ENCODE data around the gene TLCD5.

The TLCD5 gene

DNA sequence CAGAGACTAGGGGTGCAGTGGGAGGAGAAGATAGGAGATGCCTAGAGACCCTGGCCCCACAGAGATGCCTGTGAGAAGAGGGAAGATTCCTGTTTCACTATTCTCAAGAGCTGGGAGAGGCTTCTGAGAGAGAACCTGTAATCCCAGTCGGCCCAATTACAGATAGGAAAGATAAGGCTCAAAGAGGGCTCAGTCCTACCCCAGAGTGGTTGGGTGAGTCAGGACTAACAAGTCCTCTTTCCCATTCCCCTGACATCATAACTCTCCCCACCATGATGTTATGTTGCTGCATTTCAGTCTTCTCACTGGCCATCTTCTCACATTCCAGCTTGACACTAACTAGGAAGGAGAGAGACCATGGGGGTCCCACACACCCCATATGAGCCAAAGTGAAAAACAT is 29.0 kb downstream of the TLCD5 start:
- TF ChIP-seq, protein P1, sequence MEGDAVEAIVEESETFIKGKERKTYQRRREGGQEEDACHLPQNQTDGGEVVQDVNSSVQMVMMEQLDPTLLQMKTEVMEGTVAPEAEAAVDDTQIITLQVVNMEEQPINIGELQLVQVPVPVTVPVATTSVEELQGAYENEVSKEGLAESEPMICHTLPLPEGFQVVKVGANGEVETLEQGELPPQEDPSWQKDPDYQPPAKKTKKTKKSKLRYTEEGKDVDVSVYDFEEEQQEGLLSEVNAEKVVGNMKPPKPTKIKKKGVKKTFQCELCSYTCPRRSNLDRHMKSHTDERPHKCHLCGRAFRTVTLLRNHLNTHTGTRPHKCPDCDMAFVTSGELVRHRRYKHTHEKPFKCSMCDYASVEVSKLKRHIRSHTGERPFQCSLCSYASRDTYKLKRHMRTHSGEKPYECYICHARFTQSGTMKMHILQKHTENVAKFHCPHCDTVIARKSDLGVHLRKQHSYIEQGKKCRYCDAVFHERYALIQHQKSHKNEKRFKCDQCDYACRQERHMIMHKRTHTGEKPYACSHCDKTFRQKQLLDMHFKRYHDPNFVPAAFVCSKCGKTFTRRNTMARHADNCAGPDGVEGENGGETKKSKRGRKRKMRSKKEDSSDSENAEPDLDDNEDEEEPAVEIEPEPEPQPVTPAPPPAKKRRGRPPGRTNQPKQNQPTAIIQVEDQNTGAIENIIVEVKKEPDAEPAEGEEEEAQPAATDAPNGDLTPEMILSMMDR (conservative IDR thresholded peaks at IDR 0.05; ENCODE audit: low read length), result no peak

DNA sequence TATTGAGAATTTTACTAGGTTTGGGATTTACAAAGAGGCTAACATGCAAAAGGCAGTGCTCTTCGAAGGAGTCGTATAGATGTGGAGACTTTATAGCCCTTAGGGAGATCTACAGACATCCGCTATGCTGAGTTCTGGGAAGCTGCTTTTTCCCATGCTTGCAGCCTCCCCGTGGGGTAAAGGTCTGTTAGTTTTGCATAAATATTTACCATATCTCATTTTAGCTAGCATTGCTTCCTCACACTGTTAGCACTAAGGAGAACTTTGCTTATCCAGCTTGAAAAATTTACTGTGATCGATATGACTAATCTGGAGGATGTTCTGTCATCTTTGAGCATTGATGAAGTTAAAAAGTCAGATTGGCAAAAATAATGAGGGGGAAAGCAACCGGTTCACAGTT is 29.7 kb downstream of the TLCD5 start:
- DNase-seq (ENCODE audit: low read depth), result no peak
- no peak overlapping the region for H3K4me3 ChIP-seq (ENCODE audit: low read length)
- TF ChIP-seq, protein P1 (conservative IDR thresholded peaks at IDR 0.05; ENCODE audit: low read length), result no peak

More for the DNA sequence above, 29.0 kb downstream of the TLCD5 start:
- no peak overlapping the region for H3K4me3 ChIP-seq (ENCODE audit: low read length)
- no peak for DNase-seq (ENCODE audit: low read depth)

DNA sequence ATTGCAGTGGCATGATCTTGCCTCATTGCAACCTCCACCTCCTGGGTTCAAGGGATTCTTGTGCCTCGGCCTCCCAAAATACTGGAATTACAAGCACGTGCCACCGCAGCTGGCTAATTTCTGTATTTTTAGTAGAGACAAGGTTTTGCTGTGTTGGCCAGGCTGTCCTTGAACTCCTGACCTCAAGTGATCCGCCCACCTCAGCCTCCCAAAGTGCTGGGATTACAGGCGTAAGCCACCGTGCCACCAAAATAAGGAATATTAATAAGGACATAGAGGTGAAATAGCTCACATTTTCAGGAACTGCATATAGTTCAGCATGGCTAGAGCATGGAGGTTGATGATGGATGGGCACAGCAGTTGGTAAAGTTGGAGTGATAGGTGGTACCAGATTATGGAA is 32.5 kb downstream of the TLCD5 start:
- TF ChIP-seq, protein P1 (conservative IDR thresholded peaks at IDR 0.05; ENCODE audit: low read length), result no peak
- no peak overlapping the region for H3K4me3 ChIP-seq (ENCODE audit: low read length)

DNA sequence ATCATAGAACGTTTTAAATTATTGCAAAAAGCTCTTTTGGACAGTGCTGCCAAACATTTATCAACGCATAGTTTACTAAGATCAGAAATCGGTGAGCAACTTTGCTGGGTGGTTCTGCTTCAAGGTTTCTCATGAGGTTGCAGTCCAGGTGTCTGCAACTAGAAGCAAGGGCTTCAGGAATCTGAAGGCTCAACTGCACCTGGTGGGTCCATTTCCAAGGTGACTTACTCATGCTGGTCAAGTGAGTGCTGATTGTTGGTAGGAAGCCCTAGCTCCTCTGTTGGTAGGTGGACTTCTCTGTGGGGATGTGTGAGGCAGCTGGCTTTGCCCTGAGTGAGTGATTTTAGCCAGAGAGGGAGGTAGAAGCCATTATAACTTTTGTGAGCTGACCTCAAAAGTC is 33.6 kb downstream of the TLCD5 start:
- TF ChIP-seq, protein P1 (conservative IDR thresholded peaks at IDR 0.05; ENCODE audit: low read length), result no peak
- H3K4me3 ChIP-seq (ENCODE audit: low read length), result no peak overlapping the region
- no peak for DNase-seq (ENCODE audit: low read depth)

More for the DNA sequence above, 32.5 kb downstream of the TLCD5 start:
- no peak for DNase-seq (ENCODE audit: low read depth)

DNA sequence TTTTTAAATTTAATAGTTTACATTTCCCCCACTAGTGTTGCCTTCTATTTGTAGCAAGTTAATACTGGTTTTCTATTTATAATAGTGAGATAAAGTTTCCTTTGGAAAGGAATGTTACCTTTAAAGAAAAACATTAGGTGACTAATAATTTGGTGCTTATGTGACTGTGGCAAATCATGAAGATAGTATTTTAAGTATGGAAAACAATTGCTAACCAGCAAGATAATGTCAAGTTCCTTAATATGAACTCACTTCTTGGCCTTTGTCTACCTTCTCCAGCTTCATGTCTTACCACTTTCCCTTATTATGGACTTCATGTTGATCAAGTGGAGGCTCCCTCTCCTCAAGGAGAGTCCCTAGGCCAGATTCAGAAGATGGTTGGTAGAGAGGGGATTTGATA is 38.3 kb downstream of the TLCD5 start:
- TF ChIP-seq, protein P1 (conservative IDR thresholded peaks at IDR 0.05; ENCODE audit: low read length), result no peak
- DNase-seq (ENCODE audit: low read depth), result no peak
- no peak overlapping the region for H3K4me3 ChIP-seq (ENCODE audit: low read length)

DNA sequence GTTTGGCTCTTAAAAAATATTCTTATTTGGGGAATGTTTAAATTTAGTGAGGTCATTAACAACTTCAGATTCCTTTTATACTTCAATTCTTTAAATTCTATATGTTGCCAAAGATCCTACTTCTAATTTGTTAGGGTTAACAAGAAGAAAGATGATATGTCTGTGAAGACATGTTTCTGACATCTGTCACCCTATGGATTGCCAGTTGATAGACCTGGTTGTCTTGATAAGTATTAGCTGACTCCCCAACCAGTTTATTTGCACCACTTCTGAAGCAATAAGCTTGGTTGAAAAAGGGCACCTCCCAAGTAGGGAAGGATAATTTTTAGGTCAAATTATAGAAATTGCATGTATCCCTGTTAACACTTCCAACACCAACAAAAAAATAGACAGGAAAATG is 40.4 kb downstream of the TLCD5 start:
- no peak overlapping the region for H3K4me3 ChIP-seq (ENCODE audit: low read length)
- TF ChIP-seq, protein P1 (conservative IDR thresholded peaks at IDR 0.05; ENCODE audit: low read length), result no peak
- no peak for DNase-seq (ENCODE audit: low read depth)

DNA sequence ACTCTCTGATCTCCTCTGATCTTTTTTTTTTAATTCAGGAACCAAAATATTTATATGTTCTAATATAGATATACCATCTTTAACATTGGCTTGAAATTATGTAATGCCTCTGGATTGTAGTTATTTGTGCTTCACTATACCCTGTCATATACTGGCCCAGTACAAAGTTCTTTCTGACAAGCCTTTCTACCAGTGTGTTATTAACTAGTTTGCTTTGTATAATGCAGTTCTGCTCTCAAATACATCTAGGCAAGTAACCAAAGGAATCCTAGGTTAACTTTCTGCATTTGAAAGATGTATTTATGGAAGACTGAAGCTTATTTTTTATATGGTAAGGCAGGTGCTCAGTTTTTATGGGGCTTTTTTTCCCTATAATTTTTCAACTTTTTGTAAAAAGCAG is 47.2 kb downstream of the TLCD5 start:
- no peak for DNase-seq (ENCODE audit: low read depth)
- TF ChIP-seq, protein P1 (conservative IDR thresholded peaks at IDR 0.05; ENCODE audit: low read length), result no peak
- H3K4me3 ChIP-seq (ENCODE audit: low read length), result no peak overlapping the region
